Endothelial cell of umbilical vein (primary cell): Measurements from ENCODE around the gene ZDHHC24. TPM values are rescaled to one million over a fixed set of nuclear protein-coding genes. Genes with fewer than 3 reads are reported as not detected.

Source experiments
- BruUV-seq: library from RNA; stranded (reverse); fragments of 400-500 nt; replicated peaks from 2 replicates; lab custom pipeline; 2021; lab: Mats Ljungman, UMichigan
- CTCF ChIA-PET: fragments of 300-600, 350-600 bp; sonication (Branson Sonifier 250); formaldehyde crosslinking; loops from one replicate; lab custom pipeline; 2021; ENCODE audit warnings: antibody characterized with exemption, inconsistent platforms; lab: Charles Lee
- POLR2A ChIA-PET: fragments of 300-600, 350-600 bp; sonication (Branson Sonifier 250); formaldehyde crosslinking; loops from one replicate; lab custom pipeline; 2021; ENCODE audit warnings: antibody characterized with exemption, inconsistent platforms; lab: Charles Lee
- DNase-seq: peaks from one replicate; pipeline ENCODE4 v3.0.0-alpha.2; 2011; ENCODE audit warnings: low read depth, low spot score
- FAIRE-seq: peaks from 2 replicates; lab custom pipeline; 2011; peaks lifted over from hg19 to GRCh38; lab: Jason Lieb, UNC
- H2AFZ ChIP-seq: 2 replicates; pipeline ENCODE4 v1.6.0; 2012; ENCODE audit warnings: low read depth, low read length, control low read depth, inconsistent platforms
- H3K27ac ChIP-seq: 2 replicates; pipeline ENCODE4 v1.5.1; 2011; ENCODE audit warnings: low read depth, mild to moderate bottlenecking, control low read depth, low read length, moderate library complexity; ENCODE audit not compliant: insufficient read depth
- H3K27me3 ChIP-seq, 2 experiments: 2 replicates each; pipeline versions ENCODE4 v1.6.0 to v1.6.1; 2011; ENCODE audit warnings: low read length in 2 of 2, mixed read lengths in 1 of 2; ENCODE audit not compliant: control insufficient read depth in 2 of 2, insufficient read depth in 2 of 2
- H3K36me3 ChIP-seq, 2 experiments: 2 replicates in 1 of 2; 3 replicates in 1 of 2; pipeline ENCODE4 v1.5.1; 2011; ENCODE audit warnings: low read length in 2 of 2, mild to moderate bottlenecking in 1 of 2, moderate library complexity in 1 of 2; ENCODE audit not compliant: control insufficient read depth in 2 of 2, insufficient read depth in 2 of 2; ENCODE audit errors: extremely low read depth in 1 of 2
- H3K4me1 ChIP-seq: 3 replicates; pipeline ENCODE4 v1.5.1; 2011; ENCODE audit warnings: mild to moderate bottlenecking, low read length; ENCODE audit not compliant: control insufficient read depth, insufficient read depth; ENCODE audit errors: extremely low read depth
- H3K4me2 ChIP-seq: 2 replicates; pipeline ENCODE4 v1.6.1; 2011; ENCODE audit warnings: low read length, control low read depth, mixed read lengths; ENCODE audit not compliant: insufficient read depth
- H3K4me3 ChIP-seq, 3 experiments: fragments of 200-600 bp in 1 of 3; sonication (generic), shearing (Covaris generic) in 1 of 3; replicated peaks in 1 of 3; 2 replicates each; pipeline ENCODE4 v1.5.1; 2011 to 2016; ENCODE audit warnings: control low read depth in 3 of 3, low read length in 3 of 3, mild to moderate bottlenecking in 2 of 3, inconsistent platforms in 1 of 3, low read depth in 1 of 3, moderate library complexity in 1 of 3; ENCODE audit not compliant: insufficient read depth in 1 of 3
- H3K79me2 ChIP-seq: 2 replicates; pipeline ENCODE4 v1.6.0; 2012; ENCODE audit warnings: low read length, inconsistent platforms; ENCODE audit not compliant: control insufficient read depth, insufficient read depth
- H3K9ac ChIP-seq: replicated peaks from 2 replicates; pipeline ENCODE3; 2011; ENCODE audit warnings: low read length, control low read depth; ENCODE audit not compliant: insufficient read depth; ENCODE audit errors: extremely low read depth
- H3K9me1 ChIP-seq: replicated peaks from 3 replicates; pipeline ENCODE4 v1.6.0; 2011; ENCODE audit warnings: mild to moderate bottlenecking, low read length; ENCODE audit not compliant: control insufficient read depth, insufficient read depth; ENCODE audit errors: extremely low read depth
- H3K9me3 ChIP-seq: replicated peaks from 2 replicates; pipeline ENCODE4 v1.5.1; 2012; ENCODE audit warnings: low read length, inconsistent platforms; ENCODE audit not compliant: control insufficient read depth, insufficient read depth
- H4K20me1 ChIP-seq: replicated peaks from 2 replicates; pipeline ENCODE3; 2011; ENCODE audit warnings: mild to moderate bottlenecking, low read length; ENCODE audit not compliant: control insufficient read depth, insufficient read depth; ENCODE audit errors: extremely low read depth
- CTCF ChIP-seq, 2 donors: IDR thresholded peaks; 1 replicate in 1 of 2; 2 replicates in 1 of 2; pipeline ENCODE4 v1.5.1; 2011; ENCODE audit warnings: low read length in 2 of 2, mild to moderate bottlenecking in 2 of 2, moderate library complexity in 2 of 2, control low read depth in 1 of 2, inconsistent platforms in 1 of 2, low read depth in 1 of 2; ENCODE audit not compliant: insufficient read depth in 1 of 2; ENCODE audit errors: extremely low read depth in 1 of 2
- EZH2 ChIP-seq: IDR thresholded peaks from 2 replicates; pipeline ENCODE4 v1.6.1; 2012; ENCODE audit warnings: borderline replicate concordance, low read depth, mild to moderate bottlenecking, moderate library complexity, low read length, inconsistent platforms; ENCODE audit not compliant: severe bottlenecking
- FOS ChIP-seq: IDR thresholded peaks from 2 replicates; pipeline ENCODE4 v1.6.1; 2011; ENCODE audit warnings: mild to moderate bottlenecking, low read length, moderate library complexity, borderline replicate concordance; ENCODE audit not compliant: insufficient read depth
- GATA2 ChIP-seq: IDR thresholded peaks from 2 replicates; pipeline ENCODE4 v1.7.0; 2011; ENCODE audit warnings: low read depth, mild to moderate bottlenecking, moderate library complexity, mixed read lengths, low read length; ENCODE audit not compliant: insufficient read length, insufficient read depth
- JUN ChIP-seq: IDR thresholded peaks from 2 replicates; pipeline ENCODE4 v1.6.1; 2011; ENCODE audit warnings: borderline replicate concordance, low read depth; ENCODE audit not compliant: insufficient read length, insufficient read depth
- MYC ChIP-seq: IDR thresholded peaks from one replicate; pipeline ENCODE4 v1.6.1; 2011; ENCODE audit warnings: mild to moderate bottlenecking, low read depth, low read length
- POLR2A ChIP-seq: IDR thresholded peaks from 2 replicates; pipeline ENCODE4 v1.6.1; 2012; ENCODE audit warnings: low read depth, mild to moderate bottlenecking, control low read depth, low read length
- POLR2AphosphoS5 ChIP-seq: IDR thresholded peaks from 2 replicates; pipeline ENCODE4 v1.6.1; 2012; ENCODE audit warnings: low read depth, mild to moderate bottlenecking, control low read depth, low read length, moderate library complexity; ENCODE audit not compliant: insufficient read depth
- dilution Hi-C: fragments of 300-500 bp; cut with MboI; formaldehyde crosslinking; loops from one replicate; pipeline ENCODE4 v1.15.0; 2019; ENCODE audit warnings: low sequenced_read_pairs; ENCODE audit not compliant: extremely low pct_ligation_motif_present
- intact Hi-C: fragments of 100-400 bp; cut with micrococcal nuclease; formaldehyde crosslinking; loops from one replicate; pipeline ENCODE4 v1.10.0; 2022
- polyA plus RNA-seq, 4 experiments: library from polyadenylated mRNA; depleted of rRNA in 3 of 4; stranded (reverse) in 3 of 4; unstranded in 1 of 4; fragments of >200 nt; gene quantifications; 2 replicates each; pipeline versions ENCODE4 v1.2.1 to v1.2.3, GENCODE V29; 2011 to 2012; ENCODE audit warnings: missing spikeins in 1 of 4
- total RNA-seq: library from RNA; stranded (reverse); gene quantifications from 2 replicates; pipeline ENCODE4 v1.2.3, GENCODE V29; 2021
- TF ChIP-seq, protein P1 (sequence below): IDR thresholded peaks from 2 replicates; pipeline ENCODE4 v1.6.1; 2011; ENCODE audit not compliant: insufficient read depth, insufficient read length

The ZDHHC24 gene
- total and polyA plus RNA-seq, 2 donors (not counting 3 experiments of a cell fraction or from before 2014, with no cell fraction given) = 20.1 to 21.1 TPM

GRCh38 chr11:66494935-66495334 lies 50.9 kb downstream of the ZDHHC24 start:
- CTCF ChIA-PET = no interaction called here
- no peak overlapping the region for H3K9ac ChIP-seq
- no peaks in the 10 kb centered on the region for H3K79me2 ChIP-seq
- H3K36me3 ChIP-seq = peaks cover 0 to 20% of the 10 kb centered on the region in 2 experiments
- no peak overlapping the region for H2AFZ ChIP-seq
- H4K20me1 ChIP-seq = no peaks in the 10 kb centered on the region
- no peak for DNase-seq
- no peak for FAIRE-seq
- POLR2A ChIA-PET = no interaction called here
- H3K9me3 ChIP-seq = no peaks in the 10 kb centered on the region
- no TSS peak for BruUV-seq
- H3K27me3 ChIP-seq = no peaks in the 10 kb centered on the region
- H3K4me1 ChIP-seq = no peaks in the 10 kb centered on the region
- H3K27ac ChIP-seq = no peak overlapping the region
- no peak overlapping the region for H3K4me2 ChIP-seq
- no peaks in the 10 kb centered on the region for H3K9me1 ChIP-seq
- TF ChIP-seq EZH2 (no peak), MYC (no peak), CTCF (IDR thresholded peaks at IDR 0.05; ENCODE audit: extremely low read depth in 1 of 2, insufficient read depth in 1 of 2, low read depth in 1 of 2, low read length in 2 of 2) (no peak), FOS (no peak), JUN (no peak), GATA2 (no peak), POLR2AphosphoS5 (no peak), POLR2A (no peak)
- TF ChIP-seq, protein P1, sequence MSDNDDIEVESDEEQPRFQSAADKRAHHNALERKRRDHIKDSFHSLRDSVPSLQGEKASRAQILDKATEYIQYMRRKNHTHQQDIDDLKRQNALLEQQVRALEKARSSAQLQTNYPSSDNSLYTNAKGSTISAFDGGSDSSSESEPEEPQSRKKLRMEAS = no peak
- dilution Hi-C loops (no loop called here), intact Hi-C loops (no loop called here)
- no peak overlapping the region for H3K4me3 ChIP-seq
